ENCODE data around the gene IRF2BP2. TPM values are rescaled to one million over a fixed set of nuclear protein-coding genes. Genes with fewer than 3 reads are reported as not detected.
A peak's percentile ranks its signal among the peaks of the same experiment; 100 is the strongest.

The IRF2BP2 gene
- total and polyA plus RNA-seq, 2 of the 13 experiments (the other 11 are each of a cell fraction or from before 2014, with no cell fraction given), result 140 to 147 TPM

DNA sequence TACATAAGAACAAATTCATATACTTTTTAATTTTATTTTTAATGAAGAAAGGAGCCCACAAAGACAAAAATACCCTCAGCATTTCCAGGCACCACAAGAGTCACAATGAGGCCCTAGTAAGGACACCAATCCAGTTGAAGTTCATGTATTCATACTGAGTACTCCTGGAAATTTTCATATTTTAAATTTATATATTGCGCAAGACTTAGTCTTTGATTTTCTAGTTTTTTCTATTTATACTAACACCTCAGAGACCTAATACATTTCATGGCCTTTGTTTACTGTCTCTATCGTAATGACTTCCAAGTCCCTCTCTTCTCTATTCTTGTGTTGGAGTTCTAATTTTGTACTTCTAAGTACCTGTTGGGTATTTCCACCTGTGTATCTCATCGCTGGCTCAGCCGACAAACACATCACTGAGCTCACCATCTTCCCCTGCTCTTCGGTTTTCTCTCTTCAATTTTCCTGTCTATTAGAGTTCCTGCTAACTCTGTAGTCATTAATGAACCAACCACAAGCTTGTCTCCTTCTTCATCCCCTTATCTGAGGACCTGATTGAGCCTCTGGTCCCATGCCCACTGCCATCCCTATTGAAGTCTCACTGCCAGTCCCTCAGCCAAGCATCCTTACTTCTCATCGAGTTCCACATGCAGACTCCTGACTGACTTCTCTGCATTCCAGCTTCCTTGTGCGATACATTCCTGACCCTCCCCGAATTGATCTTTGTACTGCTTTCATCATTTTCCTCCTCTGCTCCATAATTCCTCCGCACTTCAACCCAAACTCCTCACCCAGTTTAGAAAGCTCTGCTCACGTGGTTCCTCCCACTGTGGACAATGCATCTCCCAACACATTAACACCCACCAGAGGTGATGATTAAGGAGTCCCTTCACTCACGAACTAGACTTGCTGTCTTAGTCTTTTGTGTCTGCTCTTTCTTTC, 17.3 kb upstream of the IRF2BP2 start (continued):
- TF ChIP-seq, protein P1, sequence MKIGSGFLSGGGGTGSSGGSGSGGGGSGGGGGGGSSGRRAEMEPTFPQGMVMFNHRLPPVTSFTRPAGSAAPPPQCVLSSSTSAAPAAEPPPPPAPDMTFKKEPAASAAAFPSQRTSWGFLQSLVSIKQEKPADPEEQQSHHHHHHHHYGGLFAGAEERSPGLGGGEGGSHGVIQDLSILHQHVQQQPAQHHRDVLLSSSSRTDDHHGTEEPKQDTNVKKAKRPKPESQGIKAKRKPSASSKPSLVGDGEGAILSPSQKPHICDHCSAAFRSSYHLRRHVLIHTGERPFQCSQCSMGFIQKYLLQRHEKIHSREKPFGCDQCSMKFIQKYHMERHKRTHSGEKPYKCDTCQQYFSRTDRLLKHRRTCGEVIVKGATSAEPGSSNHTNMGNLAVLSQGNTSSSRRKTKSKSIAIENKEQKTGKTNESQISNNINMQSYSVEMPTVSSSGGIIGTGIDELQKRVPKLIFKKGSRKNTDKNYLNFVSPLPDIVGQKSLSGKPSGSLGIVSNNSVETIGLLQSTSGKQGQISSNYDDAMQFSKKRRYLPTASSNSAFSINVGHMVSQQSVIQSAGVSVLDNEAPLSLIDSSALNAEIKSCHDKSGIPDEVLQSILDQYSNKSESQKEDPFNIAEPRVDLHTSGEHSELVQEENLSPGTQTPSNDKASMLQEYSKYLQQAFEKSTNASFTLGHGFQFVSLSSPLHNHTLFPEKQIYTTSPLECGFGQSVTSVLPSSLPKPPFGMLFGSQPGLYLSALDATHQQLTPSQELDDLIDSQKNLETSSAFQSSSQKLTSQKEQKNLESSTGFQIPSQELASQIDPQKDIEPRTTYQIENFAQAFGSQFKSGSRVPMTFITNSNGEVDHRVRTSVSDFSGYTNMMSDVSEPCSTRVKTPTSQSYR (CRISPR knock-in tag; IDR thresholded peaks at IDR 0.05; ENCODE audit: borderline replicate concordance), result no peak
- TF ChIP-seq NRL (CRISPR knock-in tag; IDR thresholded peaks at IDR 0.05; ENCODE audit: borderline replicate concordance) (no peak), REL (CRISPR knock-in tag; conservative IDR thresholded peaks at IDR 0.05) (no peak), MED13 (CRISPR knock-in tag; IDR thresholded peaks at IDR 0.05) (no peak), JUNB (CRISPR knock-in tag; IDR thresholded peaks at IDR 0.05; ENCODE audit: borderline replicate concordance) (no peak), ASH2L (IDR thresholded peaks at IDR 0.05; ENCODE audit: insufficient read length, low read depth, low read length) (peak; percentile 49), ZNF230 (CRISPR knock-in tag; IDR thresholded peaks at IDR 0.05) (no peak)
- TF ChIP-seq, protein P2, sequence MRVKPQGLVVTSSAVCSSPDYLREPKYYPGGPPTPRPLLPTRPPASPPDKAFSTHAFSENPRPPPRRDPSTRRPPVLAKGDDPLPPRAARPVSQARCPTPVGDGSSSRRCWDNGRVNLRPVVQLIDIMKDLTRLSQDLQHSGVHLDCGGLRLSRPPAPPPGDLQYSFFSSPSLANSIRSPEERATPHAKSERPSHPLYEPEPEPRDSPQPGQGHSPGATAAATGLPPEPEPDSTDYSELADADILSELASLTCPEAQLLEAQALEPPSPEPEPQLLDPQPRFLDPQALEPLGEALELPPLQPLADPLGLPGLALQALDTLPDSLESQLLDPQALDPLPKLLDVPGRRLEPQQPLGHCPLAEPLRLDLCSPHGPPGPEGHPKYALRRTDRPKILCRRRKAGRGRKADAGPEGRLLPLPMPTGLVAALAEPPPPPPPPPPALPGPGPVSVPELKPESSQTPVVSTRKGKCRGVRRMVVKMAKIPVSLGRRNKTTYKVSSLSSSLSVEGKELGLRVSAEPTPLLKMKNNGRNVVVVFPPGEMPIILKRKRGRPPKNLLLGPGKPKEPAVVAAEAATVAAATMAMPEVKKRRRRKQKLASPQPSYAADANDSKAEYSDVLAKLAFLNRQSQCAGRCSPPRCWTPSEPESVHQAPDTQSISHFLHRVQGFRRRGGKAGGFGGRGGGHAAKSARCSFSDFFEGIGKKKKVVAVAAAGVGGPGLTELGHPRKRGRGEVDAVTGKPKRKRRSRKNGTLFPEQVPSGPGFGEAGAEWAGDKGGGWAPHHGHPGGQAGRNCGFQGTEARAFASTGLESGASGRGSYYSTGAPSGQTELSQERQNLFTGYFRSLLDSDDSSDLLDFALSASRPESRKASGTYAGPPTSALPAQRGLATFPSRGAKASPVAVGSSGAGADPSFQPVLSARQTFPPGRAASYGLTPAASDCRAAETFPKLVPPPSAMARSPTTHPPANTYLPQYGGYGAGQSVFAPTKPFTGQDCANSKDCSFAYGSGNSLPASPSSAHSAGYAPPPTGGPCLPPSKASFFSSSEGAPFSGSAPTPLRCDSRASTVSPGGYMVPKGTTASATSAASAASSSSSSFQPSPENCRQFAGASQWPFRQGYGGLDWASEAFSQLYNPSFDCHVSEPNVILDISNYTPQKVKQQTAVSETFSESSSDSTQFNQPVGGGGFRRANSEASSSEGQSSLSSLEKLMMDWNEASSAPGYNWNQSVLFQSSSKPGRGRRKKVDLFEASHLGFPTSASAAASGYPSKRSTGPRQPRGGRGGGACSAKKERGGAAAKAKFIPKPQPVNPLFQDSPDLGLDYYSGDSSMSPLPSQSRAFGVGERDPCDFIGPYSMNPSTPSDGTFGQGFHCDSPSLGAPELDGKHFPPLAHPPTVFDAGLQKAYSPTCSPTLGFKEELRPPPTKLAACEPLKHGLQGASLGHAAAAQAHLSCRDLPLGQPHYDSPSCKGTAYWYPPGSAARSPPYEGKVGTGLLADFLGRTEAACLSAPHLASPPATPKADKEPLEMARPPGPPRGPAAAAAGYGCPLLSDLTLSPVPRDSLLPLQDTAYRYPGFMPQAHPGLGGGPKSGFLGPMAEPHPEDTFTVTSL (CRISPR knock-in tag; IDR thresholded peaks at IDR 0.05; ENCODE audit: borderline replicate concordance), result no peak
- TF ChIP-seq, protein P3, sequence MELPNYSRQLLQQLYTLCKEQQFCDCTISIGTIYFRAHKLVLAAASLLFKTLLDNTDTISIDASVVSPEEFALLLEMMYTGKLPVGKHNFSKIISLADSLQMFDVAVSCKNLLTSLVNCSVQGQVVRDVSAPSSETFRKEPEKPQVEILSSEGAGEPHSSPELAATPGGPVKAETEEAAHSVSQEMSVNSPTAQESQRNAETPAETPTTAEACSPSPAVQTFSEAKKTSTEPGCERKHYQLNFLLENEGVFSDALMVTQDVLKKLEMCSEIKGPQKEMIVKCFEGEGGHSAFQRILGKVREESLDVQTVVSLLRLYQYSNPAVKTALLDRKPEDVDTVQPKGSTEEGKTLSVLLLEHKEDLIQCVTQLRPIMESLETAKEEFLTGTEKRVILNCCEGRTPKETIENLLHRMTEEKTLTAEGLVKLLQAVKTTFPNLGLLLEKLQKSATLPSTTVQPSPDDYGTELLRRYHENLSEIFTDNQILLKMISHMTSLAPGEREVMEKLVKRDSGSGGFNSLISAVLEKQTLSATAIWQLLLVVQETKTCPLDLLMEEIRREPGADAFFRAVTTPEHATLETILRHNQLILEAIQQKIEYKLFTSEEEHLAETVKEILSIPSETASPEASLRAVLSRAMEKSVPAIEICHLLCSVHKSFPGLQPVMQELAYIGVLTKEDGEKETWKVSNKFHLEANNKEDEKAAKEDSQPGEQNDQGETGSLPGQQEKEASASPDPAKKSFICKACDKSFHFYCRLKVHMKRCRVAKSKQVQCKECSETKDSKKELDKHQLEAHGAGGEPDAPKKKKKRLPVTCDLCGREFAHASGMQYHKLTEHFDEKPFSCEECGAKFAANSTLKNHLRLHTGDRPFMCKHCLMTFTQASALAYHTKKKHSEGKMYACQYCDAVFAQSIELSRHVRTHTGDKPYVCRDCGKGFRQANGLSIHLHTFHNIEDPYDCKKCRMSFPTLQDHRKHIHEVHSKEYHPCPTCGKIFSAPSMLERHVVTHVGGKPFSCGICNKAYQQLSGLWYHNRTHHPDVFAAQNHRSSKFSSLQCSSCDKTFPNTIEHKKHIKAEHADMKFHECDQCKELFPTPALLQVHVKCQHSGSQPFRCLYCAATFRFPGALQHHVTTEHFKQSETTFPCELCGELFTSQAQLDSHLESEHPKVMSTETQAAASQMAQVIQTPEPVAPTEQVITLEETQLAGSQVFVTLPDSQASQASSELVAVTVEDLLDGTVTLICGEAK (IDR thresholded peaks at IDR 0.05), result no peak
- TF ChIP-seq, protein P3 (CRISPR knock-in tag; IDR thresholded peaks at IDR 0.05), result no peak

All from HepG2 (cell line).